ENCODE results near the gene DMRT1.

Gene DMRT1

GRCh38 chr9:841371-842209, at the start of gene DMRT1:
Gene DMRT1, plus strand, starts transcription at chr9:841697. Its CDS starts 142 bp downstream, at chr9:841839.
- DNase-seq (ENCODE audit: low spot score) = no peak

GRCh38 chr9:792331-793260, 48.9 kb upstream of the DMRT1 start:
- DNase-seq (ENCODE audit: low spot score) = no peak

GRCh38 chr9:794386-794785, 47.1 kb upstream of the DMRT1 start:
- no peak for DNase-seq (ENCODE audit: low spot score)

GRCh38 chr9:795869-796268, 45.6 kb upstream of the DMRT1 start:
- no peak for DNase-seq (ENCODE audit: low spot score)

- no peak for DNase-seq (ENCODE audit: low spot score)
Measured at GRCh38 chr9:800591-801150, 40.8 kb upstream of the DMRT1 start.

GRCh38 chr9:801399-802071, 40.0 kb upstream of the DMRT1 start:
- no peak for DNase-seq (ENCODE audit: low spot score)

- DNase-seq (ENCODE audit: low spot score) = no peak
Measured at GRCh38 chr9:804026-804425, 37.5 kb upstream of the DMRT1 start.

- DNase-seq (ENCODE audit: low spot score) = no peak
Measured at GRCh38 chr9:805151-805550, 36.3 kb upstream of the DMRT1 start.

GRCh38 chr9:806285-807156, 35.0 kb upstream of the DMRT1 start:
- DNase-seq (ENCODE audit: low spot score) = peak; percentile 66

- DNase-seq (ENCODE audit: low spot score) = peak; percentile 30
Measured at GRCh38 chr9:811106-811531, 30.4 kb upstream of the DMRT1 start.

GRCh38 chr9:818958-819357, 22.5 kb upstream of the DMRT1 start:
- no peak for DNase-seq (ENCODE audit: low spot score)

GRCh38 chr9:826500-827280, 14.8 kb upstream of the DMRT1 start:
- no peak for DNase-seq (ENCODE audit: low spot score)

- no peak for DNase-seq (ENCODE audit: low spot score)
Measured at GRCh38 chr9:840343-840742, 1.2 kb upstream of the DMRT1 start.

- no peak for DNase-seq (ENCODE audit: low spot score)
Measured at GRCh38 chr9:842635-843426, 1.3 kb downstream of the DMRT1 start.

GRCh38 chr9:843427-843785, 1.9 kb downstream of the DMRT1 start:
- no peak for DNase-seq (ENCODE audit: low spot score)

- no peak for DNase-seq (ENCODE audit: low spot score)
Measured at GRCh38 chr9:846852-847251, 5.4 kb downstream of the DMRT1 start.

GRCh38 chr9:847505-847904, 6.0 kb downstream of the DMRT1 start:
- no peak for DNase-seq (ENCODE audit: low spot score)

- DNase-seq (ENCODE audit: low spot score) = no peak
Measured at GRCh38 chr9:849431-849830, 7.9 kb downstream of the DMRT1 start.

GRCh38 chr9:852539-852938, 11.0 kb downstream of the DMRT1 start:
- no peak for DNase-seq (ENCODE audit: low spot score)

GRCh38 chr9:859251-859650, 17.8 kb downstream of the DMRT1 start:
- no peak for DNase-seq (ENCODE audit: low spot score)

Measured in AG20443 (cell line).